Duodenal mucosa (tissue), 2 donors: ENCODE measurements around the gene ZC2HC1C.

ENCODE experiments used
- H3K27ac ChIP-seq: one replicate; pipeline ENCODE4 v1.7.0; 2013; ENCODE audit warnings: low read depth, low read length
- H3K27me3 ChIP-seq, 2 donors: one replicate each; pipeline ENCODE4 v1.7.0; 2013; ENCODE audit warnings: low read length in 2 of 2, control low read depth in 1 of 2; ENCODE audit not compliant: insufficient read depth in 2 of 2, control insufficient read depth in 1 of 2
- H3K36me3 ChIP-seq, 2 donors: one replicate each; pipeline ENCODE4 v1.7.0; 2013; ENCODE audit warnings: low read length in 2 of 2, control low read depth in 1 of 2; ENCODE audit not compliant: insufficient read depth in 2 of 2, control insufficient read depth in 1 of 2
- H3K4me1 ChIP-seq, 2 donors: one replicate each; pipeline ENCODE4 v1.7.0; 2013; ENCODE audit warnings: low read length in 2 of 2, control low read depth in 1 of 2; ENCODE audit not compliant: insufficient read depth in 2 of 2, control insufficient read depth in 1 of 2
- H3K4me3 ChIP-seq, 2 donors: one replicate each; pipeline ENCODE4 v1.7.0; 2013; ENCODE audit warnings: low read length in 2 of 2, low read depth in 1 of 2
- H3K9ac ChIP-seq, 2 donors: one replicate each; pipeline ENCODE4 v1.7.0; 2013; ENCODE audit warnings: low read length in 2 of 2, low read depth in 1 of 2
- H3K9me3 ChIP-seq, 2 donors: one replicate each; pipeline ENCODE4 v1.7.0; 2013; ENCODE audit warnings: low read length in 2 of 2, control low read depth in 1 of 2; ENCODE audit not compliant: control insufficient read depth in 1 of 2

ZC2HC1C gene

GRCh38 chr14:75107186-75107585 lies 37.7 kb downstream of the ZC2HC1C start:
- Histone ChIP-seq H3K4me3 (no peak overlapping the region), H3K27me3 (no peaks in the 10 kb centered on the region), H3K9me3 (no peaks in the 10 kb centered on the region), H3K4me1 (no peaks in the 10 kb centered on the region), H3K36me3 (peaks cover 34 to 75% of the 10 kb centered on the region in 2 donors), H3K27ac (no peak overlapping the region), H3K9ac (no peak overlapping the region)

GRCh38 chr14:75109877-75110276 lies 40.4 kb downstream of the ZC2HC1C start:
- no peak overlapping the region for H3K9ac ChIP-seq
- peaks cover 54 to 86% of the 10 kb centered on the region in 2 donors for H3K36me3 ChIP-seq
- H3K27ac ChIP-seq = no peak overlapping the region
- H3K4me1 ChIP-seq = no peaks in the 10 kb centered on the region
- H3K4me3 ChIP-seq = no peak overlapping the region
- no peaks in the 10 kb centered on the region for H3K9me3 ChIP-seq
- H3K27me3 ChIP-seq = no peaks in the 10 kb centered on the region

- Histone ChIP-seq H3K9me3 (no peaks in the 10 kb centered on the region), H3K36me3 (peaks cover 50 to 93% of the 10 kb centered on the region in 2 donors), H3K27ac (no peak overlapping the region), H3K27me3 (no peaks in the 10 kb centered on the region), H3K4me1 (no peaks in the 10 kb centered on the region), H3K9ac (no peak overlapping the region), H3K4me3 (no peak overlapping the region)
Observed at GRCh38 chr14:75113932-75114539, 44.6 kb downstream of the ZC2HC1C start.

- Histone ChIP-seq H3K36me3 (peaks cover 23 to 51% of the 10 kb centered on the region in 2 donors), H3K9ac (no peak overlapping the region)
Observed at GRCh38 chr14:75119056-75119455, 49.6 kb downstream of the ZC2HC1C start.

GRCh38 chr14:75120541-75121291 lies 51.3 kb downstream of the ZC2HC1C start:
- Histone ChIP-seq H3K36me3 (peaks cover 16 to 36% of the 10 kb centered on the region in 2 donors), H3K4me1 (peaks cover 7 to 10% of the 10 kb centered on the region in 2 donors), H3K9me3 (no peaks in the 10 kb centered on the region), H3K27me3 (no peaks in the 10 kb centered on the region), H3K9ac (no peak overlapping the region), H3K27ac (no peak overlapping the region), H3K4me3 (no peak overlapping the region)

More at GRCh38 chr14:75119056-75119455, 49.6 kb downstream of the ZC2HC1C start:
- Histone ChIP-seq H3K9me3 (no peaks in the 10 kb centered on the region), H3K4me1 (peaks cover 0 to 3% of the 10 kb centered on the region in 2 donors), H3K27ac (no peak overlapping the region), H3K4me3 (no peak overlapping the region), H3K27me3 (no peaks in the 10 kb centered on the region)

- Histone ChIP-seq H3K27ac (no peak overlapping the region), H3K27me3 (no peaks in the 10 kb centered on the region), H3K36me3 (peaks cover 16 to 29% of the 10 kb centered on the region in 2 donors)
Observed at GRCh38 chr14:75121552-75121951, 52.1 kb downstream of the ZC2HC1C start.

GRCh38 chr14:75123991-75124390 lies 54.5 kb downstream of the ZC2HC1C start:
- Histone ChIP-seq H3K27me3 (no peaks in the 10 kb centered on the region), H3K9ac (no peak overlapping the region), H3K4me1 (peaks cover 21 to 24% of the 10 kb centered on the region in 2 donors), H3K27ac (no peak overlapping the region), H3K9me3 (no peaks in the 10 kb centered on the region), H3K36me3 (peaks cover 8 to 9% of the 10 kb centered on the region in 2 donors), H3K4me3 (no peak overlapping the region)

More at GRCh38 chr14:75121552-75121951, 52.1 kb downstream of the ZC2HC1C start:
- peaks cover 13 to 18% of the 10 kb centered on the region in 2 donors for H3K4me1 ChIP-seq
- H3K4me3 ChIP-seq = no peak overlapping the region
- H3K9ac ChIP-seq = no peak overlapping the region
- no peaks in the 10 kb centered on the region for H3K9me3 ChIP-seq

- H3K27ac ChIP-seq = no peak overlapping the region
- peak overlapping the region; percentile 82 to 89 for H3K4me3 ChIP-seq
- no peaks in the 10 kb centered on the region for H3K36me3 ChIP-seq
- peaks cover 23 to 24% of the 10 kb centered on the region in 2 donors for H3K4me1 ChIP-seq
- H3K27me3 ChIP-seq = no peaks in the 10 kb centered on the region
- peak overlapping the region; percentile 83 to 98 for H3K9ac ChIP-seq
- no peaks in the 10 kb centered on the region for H3K9me3 ChIP-seq
Observed at GRCh38 chr14:75125617-75126016, 56.2 kb downstream of the ZC2HC1C start.

GRCh38 chr14:75126121-75126544 lies 56.7 kb downstream of the ZC2HC1C start:
- Histone ChIP-seq H3K9ac (peak overlapping the region; percentile 83 to 98), H3K27me3 (no peaks in the 10 kb centered on the region), H3K4me1 (peaks cover 23 to 24% of the 10 kb centered on the region in 2 donors), H3K36me3 (no peaks in the 10 kb centered on the region), H3K4me3 (peak overlapping the region; percentile 82 to 89), H3K9me3 (no peaks in the 10 kb centered on the region), H3K27ac (peak overlapping the region; percentile 94)
